GM18951 (cell line): Measurements from ENCODE around the gene CYP4F11.
"Not testable (repeated sequence)": the region's sequence is repeated elsewhere in the genome, so short reads cannot be mapped to it uniquely, and the experiment has no call there.

Source experiments
- POLR2A ChIP-seq: IDR thresholded peaks from 4 replicates; pipeline ENCODE4 v1.6.1; 2011; ENCODE audit warnings: mild to moderate bottlenecking; ENCODE audit not compliant: insufficient read length, insufficient read depth; ENCODE audit errors: extremely low read depth
- in situ Hi-C: fragments of 300-500 bp; cut with MboI; formaldehyde crosslinking; loops from one replicate; pipeline ENCODE4 v1.12.0; 2022; ENCODE audit warnings: low sequenced_read_pairs, mixed read lengths, inconsistent platforms; ENCODE audit not compliant: unreplicated experiment

Gene CYP4F11

DNA sequence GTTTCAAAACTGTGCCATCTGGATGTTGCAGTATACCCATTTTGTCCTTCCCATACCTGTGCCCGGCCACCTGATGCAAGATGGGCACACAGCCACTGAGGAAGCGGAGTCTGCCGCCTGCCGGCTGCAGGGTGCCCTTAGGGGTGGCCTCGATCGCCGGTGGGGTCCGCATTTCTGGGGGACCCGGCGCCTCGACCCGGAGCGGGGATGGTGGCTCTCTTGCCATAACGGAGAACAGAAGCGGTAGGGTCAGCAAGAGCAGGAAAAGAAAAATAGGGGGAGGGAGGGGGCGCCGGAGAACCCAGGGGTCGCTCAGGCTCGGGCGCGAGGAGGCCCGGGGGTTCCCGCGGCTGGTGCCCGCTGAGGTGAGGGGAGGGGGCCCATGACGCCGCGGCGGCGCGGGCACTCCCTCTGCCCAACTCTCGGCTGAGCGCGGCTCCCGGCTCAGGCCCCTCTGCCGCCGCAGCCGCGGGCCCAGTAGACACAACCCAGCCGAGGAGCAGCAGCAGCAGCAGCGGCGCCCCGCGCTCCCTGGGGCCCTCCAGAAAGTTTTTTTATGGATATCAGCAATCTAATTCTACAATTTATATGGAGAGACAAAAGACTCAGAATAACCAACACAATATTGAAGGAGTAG is 22.6 kb downstream of the CYP4F11 start:
- in situ Hi-C loops: no loop called here
- no peak for TF ChIP-seq POLR2A

DNA sequence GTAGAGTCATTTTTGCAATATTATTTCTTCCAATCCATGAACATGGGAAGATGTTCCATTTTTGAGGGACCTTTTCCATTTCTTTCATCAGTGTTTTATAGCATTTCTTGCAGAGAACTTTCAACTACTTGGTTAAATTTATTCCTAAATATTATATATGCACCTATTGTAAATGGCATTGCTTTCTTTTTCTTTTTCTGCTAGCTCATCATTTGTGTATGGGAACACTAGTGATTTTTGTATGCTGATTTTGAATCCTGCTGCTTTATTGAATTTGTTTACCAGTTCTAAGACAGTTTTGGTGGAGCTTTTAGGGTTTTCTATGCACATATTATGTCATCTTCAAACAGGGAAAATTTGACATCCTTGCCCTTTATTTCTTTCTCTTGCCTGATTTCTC is 29.3 kb downstream of the CYP4F11 start:
- in situ Hi-C loops: loop anchor here (5.0 kb wide), 1 partner anchor 198 kb away; no protein-coding TSS in a partner anchor
- no peak for TF ChIP-seq POLR2A

DNA sequence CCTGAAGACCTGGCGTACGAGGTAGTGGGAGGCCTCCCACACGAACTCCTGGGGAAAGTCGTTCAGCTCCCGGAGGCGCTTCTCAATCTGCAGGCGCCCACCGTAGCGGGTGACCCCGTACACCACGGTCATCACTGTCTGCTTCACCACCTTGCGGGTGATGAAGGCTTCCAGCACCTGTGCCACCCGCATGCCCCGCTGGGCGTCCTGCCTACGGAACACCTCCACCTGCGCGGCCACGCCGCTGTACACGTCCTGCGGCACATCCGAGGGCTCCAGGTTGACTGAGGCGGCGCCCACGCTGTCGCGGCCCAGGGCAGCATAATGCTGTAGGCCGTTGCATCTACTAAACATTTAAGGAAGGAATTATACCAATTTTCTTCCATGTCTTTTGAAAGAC is 31.4 kb downstream of the CYP4F11 start:
- in situ Hi-C loops: not testable (repeated sequence)

DNA sequence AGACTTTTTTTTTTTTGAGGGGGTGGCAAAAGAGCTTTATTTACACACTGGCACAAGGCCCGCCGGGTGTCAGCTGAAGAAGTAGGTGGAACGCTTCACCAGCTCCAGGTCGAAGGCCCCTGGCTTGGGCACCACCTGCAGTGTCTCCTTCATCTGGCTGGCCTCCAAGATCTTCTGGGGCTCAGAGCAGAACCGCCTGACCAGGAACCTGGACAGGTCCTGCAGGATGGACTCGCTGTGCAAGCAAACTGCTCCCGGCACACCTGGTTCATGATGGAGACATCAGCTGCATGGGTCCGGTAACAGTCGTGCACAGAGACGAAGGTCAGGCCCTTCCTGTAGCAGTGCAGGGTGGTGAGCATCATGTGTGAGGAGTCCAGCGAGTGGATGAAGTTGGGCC is 32.1 kb downstream of the CYP4F11 start:
- in situ Hi-C loops: no loop called here
- TF ChIP-seq POLR2A: no peak

DNA sequence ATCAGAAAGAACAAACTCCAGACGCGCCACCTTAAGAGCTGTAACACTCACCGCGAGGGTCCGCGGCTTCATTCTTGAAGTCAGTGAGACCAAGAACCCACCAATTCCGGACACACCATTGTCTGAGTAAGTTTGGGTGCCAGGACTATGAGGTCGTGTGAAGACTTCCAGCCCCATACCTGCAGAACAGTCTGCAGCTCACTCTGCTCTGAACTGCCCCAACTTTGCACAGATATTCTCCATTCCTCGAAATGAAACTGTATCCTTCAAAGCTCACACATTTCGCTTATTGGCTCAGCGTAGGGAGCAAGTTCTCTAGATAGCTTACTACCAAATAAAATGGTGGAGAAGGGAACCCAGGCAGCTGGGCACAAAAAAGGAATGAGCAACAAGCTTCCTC is 33.8 kb downstream of the CYP4F11 start:
- no peak for TF ChIP-seq POLR2A
- in situ Hi-C loops: no loop called here

DNA sequence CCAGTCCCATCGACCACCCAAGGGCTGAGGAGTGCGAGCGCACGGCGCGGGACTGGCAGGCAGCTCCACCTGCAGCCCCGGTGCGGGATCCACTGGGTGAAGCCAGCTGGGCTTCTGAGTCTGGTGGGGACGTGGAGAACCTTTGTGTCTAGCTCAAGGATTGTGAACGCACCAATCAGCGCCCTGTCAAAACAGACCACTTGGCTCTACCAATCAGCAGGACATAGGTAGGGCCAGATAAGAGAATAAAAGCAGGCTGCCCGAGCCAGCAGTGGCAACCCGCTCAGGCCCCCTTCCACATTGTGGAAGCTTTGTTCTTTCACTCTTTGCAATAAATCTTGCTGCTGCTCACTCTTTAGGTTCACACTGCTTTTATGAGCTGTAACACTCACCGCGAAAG is 34.3 kb downstream of the CYP4F11 start:
- in situ Hi-C loops: not testable (repeated sequence)

DNA sequence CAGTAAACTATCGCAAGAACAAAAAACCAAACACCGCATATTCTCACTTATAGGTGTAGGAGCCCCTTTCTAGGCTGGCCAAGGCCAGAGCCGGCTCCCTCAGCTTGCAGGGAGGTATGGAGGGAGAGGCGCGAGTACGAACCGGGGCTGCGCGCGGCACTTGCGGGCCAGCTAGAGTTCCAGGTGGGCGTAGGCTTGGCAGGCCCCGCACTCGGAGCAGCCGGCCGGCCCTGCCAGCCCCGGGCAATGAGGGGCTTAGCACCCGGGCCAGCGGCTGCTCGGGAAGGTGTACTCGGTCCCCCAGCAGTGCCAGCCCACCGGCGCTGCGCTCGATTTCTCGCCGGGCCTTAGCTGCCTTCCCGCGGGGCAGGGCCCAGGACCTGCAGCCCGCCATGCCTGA is 34.8 kb downstream of the CYP4F11 start:
- in situ Hi-C loops: not testable (repeated sequence)

DNA sequence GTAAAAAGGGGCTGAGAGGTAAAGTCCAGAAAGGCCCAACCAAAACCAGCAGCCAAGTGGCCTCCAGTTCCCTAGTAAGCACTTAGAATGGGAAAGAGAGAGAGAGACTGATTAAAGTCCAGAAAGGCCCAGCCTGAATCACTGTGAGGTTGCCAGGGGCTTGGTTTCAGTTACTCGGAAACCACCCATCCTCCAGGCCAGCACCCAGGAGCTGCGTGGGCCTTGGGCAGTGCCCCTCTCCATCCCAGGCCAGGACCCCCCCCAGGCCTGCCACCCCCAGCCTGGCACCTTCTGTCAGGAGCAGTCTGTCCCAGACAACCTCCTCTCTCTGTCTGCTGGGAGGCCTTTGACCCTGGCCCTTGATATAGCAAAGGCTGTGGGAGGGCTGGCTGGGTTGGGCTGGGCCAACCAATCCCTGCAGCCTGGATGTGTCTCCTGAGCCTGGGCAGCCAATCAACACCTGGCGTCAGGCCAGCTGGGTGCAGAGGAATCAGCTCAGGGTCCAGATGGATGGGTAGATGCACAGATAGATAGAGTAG is 36.5 kb downstream of the CYP4F11 start, which contains the start of gene CYP4F2:
Gene CYP4F2, minus strand, starts transcription at position 337 of the 539 bp plus-strand sequence. CDS start 463 bp downstream, outside the sequence.
- in situ Hi-C loops: no loop called here
- TF ChIP-seq POLR2A: no peak

DNA sequence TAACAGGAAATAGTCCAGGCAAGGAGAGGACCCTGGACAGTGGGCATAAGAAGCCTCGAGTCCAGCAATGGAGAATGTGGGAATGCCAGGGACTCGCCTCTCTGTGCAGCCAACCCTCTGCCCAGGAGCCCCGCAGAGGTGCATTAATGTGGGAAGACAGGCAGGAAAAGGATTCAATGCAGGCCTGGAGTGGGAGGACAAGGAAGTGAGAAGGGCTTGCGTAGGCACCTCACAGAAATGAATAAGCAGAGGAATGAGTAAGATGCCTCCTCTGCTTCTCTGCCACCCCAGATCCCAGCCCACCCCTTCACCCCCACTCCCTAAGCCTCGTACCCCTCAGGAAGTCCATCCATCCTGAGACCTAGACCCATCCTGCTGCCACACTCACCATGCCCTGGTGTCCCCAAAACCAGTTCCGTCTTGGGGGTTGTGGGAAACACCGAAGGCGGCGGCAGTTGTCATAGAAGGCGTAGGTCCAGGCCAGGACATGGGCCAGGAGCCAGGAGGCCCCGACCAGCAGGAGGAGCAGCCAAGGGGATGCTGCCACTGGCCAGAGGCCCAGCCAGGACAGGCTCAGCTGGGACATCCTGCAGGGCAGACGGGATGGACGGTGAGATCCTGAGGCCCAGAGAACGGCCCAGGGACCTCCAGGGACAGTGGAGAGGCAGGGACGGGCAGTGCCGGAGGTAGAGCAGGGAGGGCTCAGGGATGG is 37.1 kb downstream of the CYP4F11 start:
- no peak for TF ChIP-seq POLR2A
- in situ Hi-C loops: no loop called here

DNA sequence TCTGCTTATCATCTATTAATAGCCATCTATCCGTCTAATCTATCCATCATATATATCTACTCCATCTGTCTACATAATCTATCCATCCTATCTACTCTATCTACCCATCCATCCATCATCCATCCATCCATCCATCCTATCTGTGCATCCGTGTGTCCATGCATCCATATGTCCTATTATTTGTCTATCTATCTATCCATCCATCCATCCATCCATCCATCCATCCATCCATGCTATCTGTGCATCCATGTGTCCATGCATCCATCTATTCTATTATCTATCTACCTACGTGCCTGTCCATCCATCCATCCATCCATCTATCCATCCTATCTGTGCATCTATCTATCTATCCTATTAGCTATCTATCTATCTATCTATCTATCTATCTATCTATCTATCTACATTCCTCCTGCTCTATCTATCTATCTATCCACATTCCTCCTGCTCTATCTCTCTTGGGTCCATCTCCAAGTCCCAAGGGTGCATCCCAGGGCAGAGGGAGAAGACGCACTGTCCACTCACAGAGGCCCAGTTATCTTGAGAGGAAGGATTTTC is 38.4 kb downstream of the CYP4F11 start:
- TF ChIP-seq POLR2A: no peak
- in situ Hi-C loops: no loop called here

DNA sequence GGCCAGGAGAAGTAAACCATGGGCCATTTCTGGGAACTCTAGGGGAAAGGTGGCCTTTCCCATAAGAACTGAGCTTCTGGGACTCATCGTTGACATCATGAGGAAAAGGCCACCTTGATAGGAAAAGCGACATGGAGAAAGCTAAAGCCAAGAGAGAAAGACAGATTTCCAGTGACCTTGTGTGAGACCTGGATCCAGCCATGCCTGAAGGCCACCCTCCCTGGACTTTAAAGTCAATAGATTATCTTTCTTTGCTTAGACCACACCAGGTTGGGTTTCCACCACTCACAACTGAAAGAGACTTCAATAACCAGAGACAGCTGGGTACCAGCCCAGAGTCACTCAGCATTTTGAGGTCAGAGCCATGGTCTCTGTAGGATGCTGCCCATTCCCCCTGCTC is 40.0 kb downstream of the CYP4F11 start:
- TF ChIP-seq POLR2A: no peak
- in situ Hi-C loops: no loop called here

DNA sequence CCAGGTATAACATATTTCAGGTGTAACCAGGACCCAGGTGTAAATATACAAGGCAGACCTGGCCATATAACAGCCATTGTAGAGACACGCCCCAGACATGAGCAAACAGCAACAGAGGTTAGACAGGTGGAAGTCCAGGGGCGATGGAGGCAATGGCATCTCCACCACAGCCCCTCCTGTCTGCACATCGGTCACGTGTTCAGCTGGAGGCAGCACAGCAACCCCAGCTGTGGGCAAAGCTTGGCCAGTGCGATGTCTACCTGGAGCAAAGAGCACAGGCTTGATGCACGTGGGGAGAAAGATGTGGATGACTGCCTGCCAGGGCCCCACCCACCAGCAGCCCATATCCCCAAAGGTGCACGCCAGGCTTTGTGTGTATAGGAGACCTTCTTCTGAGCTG is 40.9 kb downstream of the CYP4F11 start:
- in situ Hi-C loops: no loop called here
- no peak for TF ChIP-seq POLR2A

DNA sequence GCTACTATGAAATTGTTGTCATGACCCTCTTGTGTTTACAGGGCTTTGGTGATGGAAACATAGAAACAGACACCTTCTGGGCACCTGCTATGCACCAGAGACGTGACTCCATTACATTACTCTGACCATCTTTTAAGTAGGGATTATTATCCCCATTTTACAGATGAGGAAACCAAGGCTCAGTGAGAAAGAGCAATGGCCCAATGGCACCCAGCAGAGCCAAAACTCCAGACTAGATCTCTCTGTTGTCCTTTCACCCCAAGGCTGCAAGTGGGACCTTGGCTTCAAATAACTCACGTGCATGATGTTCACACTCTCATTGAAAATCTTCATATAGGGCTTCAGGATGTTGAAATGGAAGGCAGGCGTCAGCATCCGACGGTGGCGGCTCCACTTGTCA is 42.3 kb downstream of the CYP4F11 start:
- no peak for TF ChIP-seq POLR2A

DNA sequence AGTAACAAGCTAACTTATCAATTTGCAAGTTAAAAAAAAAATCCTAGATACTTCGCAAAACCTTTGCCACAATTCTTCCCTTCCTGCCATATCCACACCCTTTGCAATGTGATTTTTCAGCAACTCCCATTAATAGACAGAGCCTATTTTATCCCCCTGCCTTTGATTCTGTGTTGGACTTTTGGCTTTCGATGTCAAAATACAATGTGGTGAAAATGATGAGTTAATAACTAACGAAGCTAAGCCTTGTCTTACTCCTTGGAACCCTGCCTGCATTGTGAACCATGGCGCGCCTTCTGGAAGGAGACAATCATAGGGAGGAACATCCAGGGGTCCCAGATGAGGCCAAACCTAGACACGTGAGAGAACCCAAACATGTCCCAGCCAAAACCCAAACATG is 42.9 kb downstream of the CYP4F11 start:
- in situ Hi-C loops: no loop called here
- no peak for TF ChIP-seq POLR2A

More for the DNA sequence above, 42.3 kb downstream of the CYP4F11 start:
- in situ Hi-C loops: no loop called here

DNA sequence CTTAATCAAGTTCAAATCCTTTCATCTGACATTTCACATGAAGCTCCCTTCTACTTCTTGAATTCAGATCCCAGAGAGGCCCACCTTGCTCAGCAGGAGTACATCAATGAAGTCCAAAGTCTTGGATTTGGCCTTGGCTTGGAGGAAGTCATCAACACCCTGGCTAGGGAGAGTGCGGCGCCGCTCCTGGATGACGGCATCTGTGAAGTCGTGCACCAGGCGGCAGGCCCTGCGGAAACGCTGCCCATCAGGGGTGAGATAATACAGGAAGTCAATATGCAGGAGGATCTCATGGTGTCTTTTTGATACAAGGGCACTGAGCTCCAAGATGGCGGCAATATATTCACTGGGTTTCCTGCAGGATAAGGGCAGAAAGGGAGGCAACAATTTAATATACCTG is 45.0 kb downstream of the CYP4F11 start:
- in situ Hi-C loops: not testable (repeated sequence)
